ENCODE measurements around the gene ADRB1. TPM values are rescaled to one million over a fixed set of nuclear protein-coding genes. Genes with fewer than 3 reads are reported as not detected.

The ADRB1 gene
- total RNA-seq: 10 to 100 TPM in 3 of 4 donors, 1 to 10 TPM in 1; 4.2 to 25.3 (median 12.3) TPM

- H3K4me1 ChIP-seq: peaks cover 0 to 48% (median 36%) of the 10 kb centered on the region in 4 donors
- no CpG with 5 or more reads among the region's 90 CpGs for WGBS
- peaks cover 0 to 20% (median 1%) of the 10 kb centered on the region in 4 donors for H3K27me3 ChIP-seq
- H3K9me3 ChIP-seq: no peaks in the 10 kb centered on the region
- TF ChIP-seq POLR2AphosphoS5 (IDR thresholded peaks at IDR 0.05): peak; percentile 60 to 88
- peak; percentile 26 for TF ChIP-seq POLR2A (IDR thresholded peaks at IDR 0.05; ENCODE audit: low read depth)
- TF ChIP-seq EP300 (IDR thresholded peaks at IDR 0.05): no peak
- no peak for TF ChIP-seq CTCF (IDR thresholded peaks at IDR 0.05)
- peak; percentile 95 for DNase-seq (ENCODE audit: extremely low spot score)
- intact Hi-C loops (cut with DNase I): loop anchor here (5.0 kb wide), 2 partner anchors 86 to 191 kb away; partner anchors contain the start of genes DCLRE1A and NHLRC2
- peak within 1 kb of the TSS; percentile 63 to 72 (median 68) for H3K4me3 ChIP-seq
- no peaks in the 10 kb centered on the region for H3K36me3 ChIP-seq
- H3K27ac ChIP-seq (replicated peaks in 1 of 4): peak within 1 kb of the TSS; percentile 93 to 95 (median 94)
These were observed at the start of gene ADRB1 for GRCh38 chr10:114043532-114044246. Gene ADRB1 (plus strand): TSS chr10:114043866. CDS start chr10:114044133, 267 bp downstream.

GRCh38 chr10:113995201-113995600 is 48.5 kb upstream of the ADRB1 start:
- TF ChIP-seq POLR2A (IDR thresholded peaks at IDR 0.05; ENCODE audit: low read depth): no peak
- no peak for TF ChIP-seq EP300 (IDR thresholded peaks at IDR 0.05)
- no peak for TF ChIP-seq POLR2AphosphoS5 (IDR thresholded peaks at IDR 0.05)
- no peak for TF ChIP-seq CTCF (IDR thresholded peaks at IDR 0.05)
- Histone ChIP-seq H3K9me3 (no peaks in the 10 kb centered on the region), H3K27me3 (no peaks in the 10 kb centered on the region), H3K27ac (replicated peaks in 1 of 4) (no peak overlapping the region), H3K4me1 (peaks cover 0 to 9% (median 7%) of the 10 kb centered on the region in 4 donors), H3K36me3 (no peaks in the 10 kb centered on the region), H3K4me3 (no peak overlapping the region)
- intact Hi-C loops (cut with DNase I): no loop called here
- DNase-seq (ENCODE audit: extremely low spot score): peak; percentile 78
- 63% methylated on average over 2 of the region's 2 CpGs for WGBS

- WGBS: 60% methylated on average over 8 of the region's 8 CpGs
- Histone ChIP-seq H3K27me3 (no peaks in the 10 kb centered on the region), H3K9me3 (no peaks in the 10 kb centered on the region), H3K4me3 (no peak overlapping the region), H3K36me3 (no peaks in the 10 kb centered on the region), H3K27ac (replicated peaks in 1 of 4) (no peak overlapping the region), H3K4me1 (peaks cover 0 to 9% (median 7%) of the 10 kb centered on the region in 4 donors)
- TF ChIP-seq POLR2AphosphoS5 (IDR thresholded peaks at IDR 0.05) (no peak), POLR2A (IDR thresholded peaks at IDR 0.05; ENCODE audit: low read depth) (no peak), EP300 (IDR thresholded peaks at IDR 0.05) (no peak), CTCF (IDR thresholded peaks at IDR 0.05) (no peak)
- no peak for DNase-seq (ENCODE audit: extremely low spot score)
- intact Hi-C loops (cut with DNase I): no loop called here
These were observed 46.2 kb upstream of the ADRB1 start for GRCh38 chr10:113997428-113997827.

- no peaks in the 10 kb centered on the region for H3K9me3 ChIP-seq
- no peaks in the 10 kb centered on the region for H3K27me3 ChIP-seq
- WGBS: 76% methylated on average over 5 of the region's 5 CpGs
- H3K4me3 ChIP-seq: no peak overlapping the region
- intact Hi-C loops (cut with DNase I): no loop called here
- no peaks in the 10 kb centered on the region for H3K36me3 ChIP-seq
- no peak overlapping the region for H3K27ac ChIP-seq (replicated peaks in 1 of 4)
- TF ChIP-seq EP300 (IDR thresholded peaks at IDR 0.05): no peak
- TF ChIP-seq POLR2A (IDR thresholded peaks at IDR 0.05; ENCODE audit: low read depth): no peak
- TF ChIP-seq POLR2AphosphoS5 (IDR thresholded peaks at IDR 0.05): no peak
- no peak for TF ChIP-seq CTCF (IDR thresholded peaks at IDR 0.05)
- H3K4me1 ChIP-seq: peaks cover 0 to 1% (median 0%) of the 10 kb centered on the region in 4 donors
- DNase-seq (ENCODE audit: extremely low spot score): no peak
These were observed 44.1 kb upstream of the ADRB1 start for GRCh38 chr10:113999531-113999930.
